Right lobe of liver (tissue), 4 donors: ENCODE results near the gene ESYT2.

Experiments used
- POLR2A ChIP-seq: fragments of 450-650 bp; IDR thresholded peaks from one replicate; pipeline ENCODE4 v1.6.1; 2017; ENCODE audit warnings: antibody characterized with exemption, mild to moderate bottlenecking
- TF ChIP-seq, protein P1 (sequence below), 4 donors: fragments of 200-600 bp in 3 of 4; fragments of 450-650 bp in 1 of 4; IDR thresholded peaks; one replicate each; pipeline versions ENCODE4 v1.5.1 to v1.8.0; 2016 to 2022; ENCODE audit warnings: antibody characterized with exemption in 4 of 4, mild to moderate bottlenecking in 2 of 4
- donor health status: DM: no; HTN: no; CAD: no.
- donor health status: DM: no; HTN: no; CAD: no.
- donor health status: DM: no; HTN: yes; CAD: no.

- TF ChIP-seq, protein P1, sequence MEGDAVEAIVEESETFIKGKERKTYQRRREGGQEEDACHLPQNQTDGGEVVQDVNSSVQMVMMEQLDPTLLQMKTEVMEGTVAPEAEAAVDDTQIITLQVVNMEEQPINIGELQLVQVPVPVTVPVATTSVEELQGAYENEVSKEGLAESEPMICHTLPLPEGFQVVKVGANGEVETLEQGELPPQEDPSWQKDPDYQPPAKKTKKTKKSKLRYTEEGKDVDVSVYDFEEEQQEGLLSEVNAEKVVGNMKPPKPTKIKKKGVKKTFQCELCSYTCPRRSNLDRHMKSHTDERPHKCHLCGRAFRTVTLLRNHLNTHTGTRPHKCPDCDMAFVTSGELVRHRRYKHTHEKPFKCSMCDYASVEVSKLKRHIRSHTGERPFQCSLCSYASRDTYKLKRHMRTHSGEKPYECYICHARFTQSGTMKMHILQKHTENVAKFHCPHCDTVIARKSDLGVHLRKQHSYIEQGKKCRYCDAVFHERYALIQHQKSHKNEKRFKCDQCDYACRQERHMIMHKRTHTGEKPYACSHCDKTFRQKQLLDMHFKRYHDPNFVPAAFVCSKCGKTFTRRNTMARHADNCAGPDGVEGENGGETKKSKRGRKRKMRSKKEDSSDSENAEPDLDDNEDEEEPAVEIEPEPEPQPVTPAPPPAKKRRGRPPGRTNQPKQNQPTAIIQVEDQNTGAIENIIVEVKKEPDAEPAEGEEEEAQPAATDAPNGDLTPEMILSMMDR (IDR thresholded peaks at IDR 0.05) = no peak
- TF ChIP-seq POLR2A = no peak
These were observed 90.5 kb downstream of the ESYT2 start for GRCh38 chr7:158738841-158739240.
